Hepatic stellate cell (primary cell): ENCODE data around the gene HOXC10.

Experiments used
- DNase-seq: peaks from one replicate; pipeline ENCODE4 v3.0.0; 2011; ENCODE audit warnings: low spot score

The HOXC10 gene

DNA sequence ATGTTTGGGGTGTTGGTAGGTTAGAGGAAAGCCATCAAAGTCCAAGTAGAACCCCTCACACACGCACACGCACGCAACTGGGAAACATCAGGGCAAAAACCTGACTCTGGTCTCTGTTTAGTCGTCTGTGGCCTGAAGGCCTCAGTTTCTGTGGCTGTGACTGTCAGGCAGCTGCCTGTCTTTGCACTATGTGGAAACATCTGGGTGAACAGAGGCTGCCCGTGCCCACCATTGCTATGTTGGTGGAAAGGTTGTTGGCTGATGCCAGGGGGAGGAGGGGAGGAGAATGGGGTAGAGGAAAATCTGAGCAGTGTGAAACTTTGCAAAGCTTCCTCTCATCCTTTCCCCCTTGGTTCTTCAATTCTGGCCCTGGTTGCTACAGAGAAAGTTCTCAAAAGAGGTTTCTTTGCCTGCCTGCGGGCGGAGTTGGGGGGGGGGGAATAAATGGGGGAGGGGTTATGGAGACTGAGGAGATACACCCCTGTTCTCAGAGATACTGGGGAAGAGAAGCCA, 7.5 kb downstream of the HOXC10 start:
- no peak for DNase-seq

DNA sequence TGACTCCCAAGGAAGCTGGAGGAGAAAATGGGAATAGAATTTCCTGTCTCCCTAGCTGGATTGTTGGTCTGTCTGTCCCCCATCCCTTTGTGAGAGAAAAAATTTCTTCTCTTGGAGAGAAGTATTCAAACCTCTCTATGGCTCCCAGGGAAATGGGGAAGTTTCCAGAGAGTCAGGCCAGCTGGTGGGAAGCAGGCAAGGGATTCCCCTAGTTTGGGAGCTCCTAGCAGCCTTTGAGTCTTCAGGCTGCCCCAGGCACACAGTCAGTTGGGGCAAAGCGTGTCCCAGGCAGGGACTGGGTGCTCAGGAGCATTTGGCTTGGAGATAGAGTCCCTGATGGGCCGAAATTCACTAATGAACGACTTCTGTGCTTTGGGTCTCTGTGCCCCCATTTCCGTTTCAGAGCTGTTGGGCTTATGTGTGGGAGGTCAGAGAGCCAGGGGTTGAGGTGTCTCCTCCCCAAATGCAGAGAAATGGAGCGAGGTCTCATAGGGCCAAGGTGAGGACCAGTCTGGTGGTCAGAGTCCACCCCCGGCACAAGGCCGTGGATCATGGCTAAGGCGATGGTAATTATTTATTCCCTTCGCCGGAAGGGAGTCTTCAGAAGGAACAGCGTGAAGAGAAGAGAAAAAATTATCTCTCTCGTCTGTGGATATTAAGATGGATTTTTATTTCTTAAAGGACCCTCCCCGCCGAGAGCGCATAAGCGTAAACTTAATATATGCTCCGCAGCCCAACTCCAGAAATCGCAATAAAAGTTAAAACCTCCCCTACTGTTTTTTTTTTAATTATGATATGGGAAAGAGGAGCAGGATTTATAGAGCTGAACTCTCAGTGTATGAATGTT, 8.4 kb downstream of the HOXC10 start:
- DNase-seq, result no peak

DNA sequence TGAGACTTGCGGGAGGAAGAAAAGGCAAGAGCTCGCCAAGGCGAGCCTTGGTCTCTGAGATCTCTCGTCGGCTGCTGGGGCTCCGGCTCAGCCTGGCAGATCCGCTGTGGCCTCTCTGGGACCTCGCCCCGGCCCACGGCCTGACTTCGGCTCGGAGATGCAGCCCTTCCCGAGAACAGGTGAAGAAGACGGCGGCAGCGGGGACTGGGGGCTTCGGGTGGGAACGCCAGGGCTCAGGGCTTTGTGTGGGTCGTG, 9.0 kb downstream of the HOXC10 start:
- no peak for DNase-seq

DNA sequence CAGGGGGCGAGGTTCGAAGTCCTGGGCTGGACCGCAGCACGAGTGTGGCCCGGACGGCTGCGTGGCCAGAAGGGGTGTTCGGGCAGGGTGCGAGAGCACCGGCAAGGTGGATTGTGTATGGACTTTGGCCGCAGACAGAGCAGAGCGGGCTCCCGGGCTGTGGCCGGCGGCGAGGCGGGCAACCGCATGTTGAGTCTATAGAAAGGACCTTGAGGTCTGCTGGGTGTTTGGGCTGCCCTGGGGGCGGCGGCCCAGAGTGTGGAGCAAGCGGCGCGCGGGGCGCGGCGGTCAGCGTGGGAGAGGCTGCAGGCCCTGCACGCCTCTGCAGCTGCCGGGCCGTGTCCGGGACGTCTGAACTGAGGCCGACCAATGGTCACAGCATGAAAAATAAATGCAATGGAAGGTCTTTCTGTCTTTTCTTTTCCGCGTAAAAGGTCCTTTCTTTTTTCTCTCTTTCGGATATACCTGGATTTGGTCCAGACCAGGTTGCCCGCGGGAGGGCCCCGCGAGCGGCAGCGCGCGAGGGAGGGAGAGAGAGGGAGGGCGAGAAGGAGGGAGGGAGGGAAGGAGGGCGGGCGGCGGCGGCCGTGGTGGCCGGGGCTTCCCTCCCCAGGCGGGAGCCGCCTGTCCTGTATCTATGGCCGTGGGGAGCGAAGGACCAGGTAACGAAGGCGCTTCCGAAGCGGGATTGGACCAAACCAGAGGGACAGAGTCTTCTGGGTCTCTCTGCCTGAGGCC, 9.5 kb downstream of the HOXC10 start:
- no peak for DNase-seq

DNA sequence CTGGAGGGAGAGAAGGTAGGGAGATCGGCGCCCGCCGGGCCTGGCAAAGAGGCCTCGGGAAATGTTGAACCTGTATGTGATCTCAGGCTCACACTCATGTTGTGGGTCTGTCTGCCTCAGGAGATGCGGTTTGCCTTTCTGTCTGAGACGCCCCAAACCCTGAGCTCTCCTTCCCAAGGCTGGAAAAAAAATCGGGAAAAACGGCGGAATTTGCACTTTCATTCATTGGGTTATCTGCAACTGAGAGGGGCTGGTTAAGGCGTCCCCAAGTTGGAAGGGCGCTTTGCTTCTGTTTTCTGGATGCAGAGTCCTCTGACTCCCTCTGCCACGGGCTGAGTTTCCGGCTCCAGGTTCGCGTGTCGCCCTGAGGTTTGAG, 10.0 kb downstream of the HOXC10 start:
- no peak for DNase-seq

DNA sequence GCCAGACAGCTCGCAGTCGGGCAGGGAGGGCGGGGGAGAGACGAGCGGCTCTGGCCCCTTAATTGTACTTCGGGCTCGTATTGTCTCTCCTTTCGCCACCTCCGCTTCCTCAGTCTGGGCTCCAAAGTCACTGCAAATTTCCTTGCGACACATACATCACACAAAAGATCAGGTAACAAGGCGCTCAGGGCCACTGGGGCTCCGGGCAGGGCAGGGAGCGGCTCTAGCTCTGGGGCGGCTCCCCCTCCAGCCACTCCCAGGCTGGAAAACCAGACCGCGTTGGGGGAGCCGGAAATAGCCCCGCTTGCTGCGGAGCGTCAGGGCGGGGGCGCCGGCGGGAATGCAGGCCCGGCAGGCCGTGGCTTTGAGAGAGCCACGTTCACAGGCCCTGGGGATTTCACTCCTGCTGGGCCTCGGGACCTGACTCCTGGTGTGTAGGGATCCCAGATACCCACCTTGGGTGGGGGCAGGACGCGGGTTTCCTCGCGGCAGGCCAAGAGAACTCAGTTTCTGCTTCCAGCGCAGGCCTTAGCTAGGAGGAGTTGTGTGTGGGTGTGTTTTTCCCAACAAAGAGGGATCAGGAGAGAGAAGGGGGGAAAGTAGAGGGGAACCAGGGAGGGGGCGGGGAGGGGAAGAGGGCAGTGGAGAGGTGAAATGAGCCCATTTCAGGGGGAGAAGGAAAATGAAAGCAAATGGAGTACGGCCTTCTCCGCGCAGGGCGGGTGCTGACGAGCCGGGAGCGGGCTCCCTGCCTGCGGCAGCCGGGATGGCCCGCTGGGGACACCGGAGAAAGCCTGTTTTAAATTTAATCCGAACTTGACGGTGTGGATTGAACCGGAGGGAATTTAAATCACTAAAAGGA, 10.7 kb downstream of the HOXC10 start:
- DNase-seq, result peak; percentile 70

DNA sequence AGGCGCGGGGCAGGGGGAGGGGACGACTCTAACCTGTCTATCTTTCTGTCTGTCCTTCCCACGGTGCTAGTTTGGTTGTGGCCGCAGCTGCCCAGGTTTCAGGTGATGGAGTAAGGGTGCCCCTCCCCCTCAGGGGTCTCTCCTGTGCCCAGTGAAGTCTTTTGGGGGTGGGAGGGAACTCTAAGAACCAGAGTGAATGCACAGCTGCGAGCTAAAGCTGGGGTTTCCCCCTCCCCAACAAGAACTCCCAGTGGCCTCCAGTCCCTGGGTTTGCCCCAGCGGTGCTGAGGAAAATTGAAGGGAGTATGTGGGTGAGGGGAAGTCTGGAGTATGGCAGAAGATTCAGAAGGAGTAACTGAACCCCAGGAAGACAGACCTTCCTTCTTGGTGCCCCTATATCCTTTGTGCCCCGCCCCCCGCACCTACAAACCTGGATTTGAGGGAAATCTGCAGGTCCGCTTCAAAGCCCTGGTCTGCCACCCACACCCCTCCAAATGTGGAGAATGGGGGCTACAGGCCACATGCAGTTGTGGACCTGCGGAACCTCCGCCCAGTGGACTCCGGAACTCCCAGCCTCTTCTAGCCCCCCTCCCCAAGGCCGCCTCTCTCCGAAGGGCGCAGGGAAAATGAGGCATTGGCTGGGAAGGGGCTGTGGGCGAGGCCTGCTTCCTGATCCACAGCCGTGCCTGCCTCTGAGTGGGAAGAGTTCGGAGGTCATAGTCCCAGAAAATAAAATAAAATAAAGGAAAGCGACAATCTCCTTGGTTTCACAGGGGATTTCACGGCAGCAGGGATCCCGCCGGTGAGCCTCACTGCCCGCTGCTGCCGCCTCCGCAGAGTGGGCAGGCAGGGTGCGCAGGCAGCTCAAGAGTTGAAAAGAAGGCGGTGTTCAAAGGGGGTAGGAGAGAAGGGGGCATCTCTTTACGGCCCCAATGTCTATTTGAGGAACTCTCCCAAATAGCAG, 11.6 kb downstream of the HOXC10 start:
- no peak for DNase-seq

DNA sequence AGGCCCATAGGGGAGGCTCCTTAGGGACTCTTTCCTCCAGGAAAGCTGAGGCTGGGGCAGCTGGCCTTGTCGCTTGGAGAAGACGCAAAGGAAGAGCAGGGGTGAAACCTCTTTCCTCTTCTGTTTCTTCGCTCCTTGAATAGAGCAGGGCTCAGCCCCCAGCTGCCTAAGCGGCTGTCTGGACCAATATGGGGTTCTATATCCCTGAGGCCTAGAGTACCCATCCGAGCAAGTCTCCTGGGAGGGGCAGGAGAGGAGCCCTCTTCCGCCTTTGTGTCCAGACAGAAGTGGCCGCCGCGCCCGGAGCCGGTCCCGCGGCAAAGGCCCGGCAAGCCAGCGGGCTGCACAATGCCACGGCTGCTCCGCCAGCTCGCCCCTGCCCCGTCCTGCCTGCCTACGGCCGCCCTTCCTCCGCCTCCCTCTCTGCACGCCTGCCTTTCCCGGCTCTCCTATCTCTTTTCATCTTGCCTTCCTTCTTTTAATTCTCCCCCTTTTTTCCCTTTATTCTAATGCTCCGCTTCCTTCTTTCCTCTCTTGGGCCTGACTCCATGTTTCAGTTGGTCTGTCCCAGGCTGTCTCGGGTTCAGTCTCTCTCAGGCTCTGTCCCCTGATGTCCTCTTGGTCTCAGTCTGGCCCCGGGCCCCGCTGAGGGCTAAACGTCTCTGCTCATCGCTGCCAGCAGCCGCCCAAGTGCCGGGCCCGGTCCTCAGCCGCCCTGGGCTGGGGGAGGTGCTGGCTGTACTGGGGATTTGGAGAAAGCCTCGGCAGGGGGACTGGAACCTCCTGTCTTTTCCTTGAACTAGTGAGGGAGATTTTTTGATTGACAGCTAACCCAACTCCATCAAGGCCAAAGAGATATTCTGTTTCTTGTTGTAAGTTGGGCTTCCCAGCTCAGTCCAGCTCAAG, 12.5 kb downstream of the HOXC10 start:
- DNase-seq, result no peak

DNA sequence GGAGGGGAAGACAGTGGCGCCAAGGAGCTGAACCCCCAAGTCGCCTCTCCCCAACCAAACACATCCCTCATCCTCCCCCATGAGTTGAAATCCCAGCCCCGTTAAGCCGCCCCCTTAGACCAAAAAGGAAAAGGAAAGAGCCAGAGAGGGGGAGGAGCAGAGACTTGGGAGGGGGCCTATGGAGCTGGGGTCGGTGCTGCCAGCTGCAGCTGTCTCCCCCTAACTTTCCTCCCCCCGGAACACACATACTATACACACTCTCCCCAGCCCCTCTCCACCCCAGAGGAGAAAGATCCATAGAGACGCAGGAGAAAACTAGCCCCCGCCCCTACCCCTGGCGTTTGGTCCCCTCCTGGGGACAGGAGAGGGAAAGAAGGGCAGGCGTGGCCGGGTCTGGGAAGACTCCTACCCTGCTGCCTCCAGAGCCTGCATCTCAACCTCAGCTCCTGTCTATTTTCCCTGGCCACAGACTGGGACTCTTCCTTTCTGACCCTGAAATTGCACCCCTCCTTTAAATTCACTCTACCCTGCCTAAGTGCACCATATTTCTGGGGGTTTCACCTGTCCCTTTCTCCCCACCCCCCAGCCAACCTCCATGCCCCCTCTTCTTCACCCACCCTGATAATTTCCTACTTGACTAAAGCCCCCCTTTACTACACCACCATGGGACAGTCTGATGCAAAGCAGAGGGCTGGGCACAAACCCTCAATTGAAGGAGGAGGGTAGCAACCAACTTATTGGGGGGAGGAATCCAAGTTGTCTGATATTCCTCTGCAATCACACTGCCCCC, 13.4 kb downstream of the HOXC10 start:
- no peak for DNase-seq

DNA sequence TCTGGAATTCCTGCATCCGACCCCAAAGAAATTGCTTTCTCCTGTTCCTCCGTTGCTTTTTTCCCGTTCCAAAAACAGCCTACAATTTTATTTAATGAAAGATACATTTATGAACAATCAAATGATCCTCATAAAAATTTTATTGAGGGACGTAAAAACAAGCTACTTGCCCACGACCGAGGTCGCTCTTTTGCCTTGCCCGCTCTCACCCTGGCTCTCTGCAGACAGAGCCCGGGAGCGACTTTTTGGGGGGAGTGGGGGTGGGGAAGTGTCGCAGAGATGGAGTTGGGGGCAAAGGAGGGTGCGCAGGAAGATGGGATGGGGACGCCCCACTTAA, 13.9 kb downstream of the HOXC10 start:
- no peak for DNase-seq

DNA sequence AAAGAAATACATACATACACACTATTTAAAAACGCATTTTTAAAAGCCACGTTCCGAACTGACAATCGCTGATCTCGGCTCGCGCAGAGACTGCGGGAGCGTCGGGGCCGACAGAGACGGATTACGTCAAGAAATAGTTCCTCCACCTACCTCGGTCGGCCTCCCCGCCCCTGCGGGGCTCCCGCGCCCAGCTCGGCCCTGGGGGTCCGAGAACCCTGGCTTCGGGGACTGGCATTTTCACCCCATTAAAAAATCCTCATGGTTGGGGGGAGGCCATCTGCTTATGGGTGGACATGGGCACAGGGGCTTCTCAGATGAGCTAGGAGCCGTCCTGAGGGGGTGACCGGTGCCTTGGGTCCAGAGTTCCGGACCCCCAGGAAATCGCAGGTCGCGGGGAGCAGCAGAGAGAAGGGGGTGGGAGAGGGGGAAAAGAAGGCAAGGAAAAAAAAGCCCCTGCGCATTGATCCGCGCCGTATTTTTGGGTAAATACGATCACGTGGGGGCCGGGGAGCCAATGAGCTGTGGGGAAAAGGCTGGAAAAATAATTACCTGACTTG, 14.7 kb downstream of the HOXC10 start:
- DNase-seq, result peak; percentile 53

DNA sequence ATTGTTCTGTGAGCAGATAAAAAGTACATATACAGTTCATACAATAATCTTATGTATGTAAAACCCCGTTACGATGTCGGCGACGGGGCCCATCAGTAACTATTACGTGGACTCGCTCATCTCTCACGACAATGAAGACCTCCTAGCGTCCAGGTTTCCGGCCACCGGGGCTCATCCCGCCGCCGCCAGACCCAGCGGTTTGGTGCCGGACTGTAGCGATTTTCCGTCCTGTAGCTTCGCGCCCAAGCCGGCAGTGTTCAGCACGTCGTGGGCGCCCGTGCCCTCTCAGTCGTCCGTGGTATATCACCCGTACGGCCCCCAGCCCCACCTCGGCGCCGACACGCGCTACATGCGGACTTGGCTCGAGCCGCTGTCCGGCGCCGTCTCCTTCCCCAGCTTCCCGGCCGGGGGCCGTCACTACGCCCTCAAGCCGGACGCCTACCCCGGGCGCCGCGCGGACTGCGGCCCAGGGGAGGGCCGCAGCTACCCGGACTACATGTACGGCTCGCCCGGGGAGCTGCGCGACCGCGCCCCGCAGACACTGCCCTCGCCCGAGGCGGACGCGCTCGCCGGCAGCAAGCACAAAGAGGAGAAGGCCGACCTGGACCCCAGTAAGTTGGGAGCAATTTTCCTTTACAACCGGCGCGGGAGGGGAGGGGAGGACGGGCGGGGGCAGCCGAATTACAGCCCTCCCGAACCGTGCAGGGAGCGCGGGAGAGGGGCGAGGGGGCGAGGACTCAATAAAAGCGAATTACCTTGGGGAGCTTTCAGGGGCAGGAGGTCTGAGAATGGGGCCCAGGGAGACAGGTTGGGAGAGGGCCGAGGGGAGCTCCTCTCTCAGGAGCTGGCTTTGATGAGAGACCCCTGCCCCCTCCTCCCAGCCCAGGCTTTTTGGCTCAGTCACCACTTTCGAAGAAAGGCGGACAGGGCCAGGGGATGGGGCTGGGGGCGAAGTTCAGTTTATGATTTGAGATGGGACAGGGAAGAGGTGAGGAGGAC, 15.5 kb downstream of the HOXC10 start, which contains the start of gene HOXC9:
Gene HOXC9 (plus strand): TSS at position 46 of the 999 bp plus-strand sequence. CDS start 28 bp downstream, at position 74.
- DNase-seq, result no peak

DNA sequence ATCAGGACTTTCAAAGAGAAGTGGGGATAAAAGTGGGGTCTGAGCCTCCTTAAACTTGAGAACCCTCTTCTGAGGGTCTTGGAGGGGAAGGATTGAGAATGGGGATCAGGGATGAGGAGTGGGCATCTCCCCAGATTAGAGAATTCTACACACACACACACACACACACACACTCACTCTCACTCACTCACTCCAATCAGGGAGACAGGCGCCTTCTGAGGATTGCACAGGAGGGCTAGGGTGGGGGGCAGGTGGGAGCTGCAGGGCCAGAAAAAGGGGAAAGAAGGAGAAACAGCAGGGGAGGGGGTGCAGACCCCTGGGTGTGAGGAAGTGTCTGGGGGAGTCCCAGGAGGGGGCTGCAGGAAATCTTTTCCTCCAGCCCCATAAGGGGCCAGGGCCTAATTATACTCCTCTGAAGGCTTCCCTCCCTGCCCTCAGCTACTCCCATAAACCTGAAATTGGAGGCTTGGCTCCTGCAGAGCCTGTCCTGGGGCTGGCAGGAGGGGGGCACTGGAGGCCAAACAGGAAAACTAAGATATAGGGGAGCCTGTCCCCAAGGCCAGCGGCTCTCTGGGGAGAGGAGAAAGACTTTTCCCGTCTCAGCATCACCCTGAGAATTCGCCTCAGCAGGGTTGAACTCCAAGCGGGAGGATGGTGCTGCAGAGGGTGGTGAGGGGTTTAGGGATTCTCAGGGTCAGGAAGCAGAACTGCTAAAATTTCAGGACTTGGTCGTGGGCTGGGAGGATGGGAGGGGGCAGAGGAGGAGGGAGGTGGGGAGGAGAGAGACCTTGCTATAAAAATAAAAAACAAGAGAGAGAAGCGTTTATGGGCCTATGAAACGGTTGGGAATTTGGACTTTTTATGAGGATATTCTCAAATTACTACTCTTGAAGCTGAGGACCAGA, 16.6 kb downstream of the HOXC10 start:
- no peak for DNase-seq

DNA sequence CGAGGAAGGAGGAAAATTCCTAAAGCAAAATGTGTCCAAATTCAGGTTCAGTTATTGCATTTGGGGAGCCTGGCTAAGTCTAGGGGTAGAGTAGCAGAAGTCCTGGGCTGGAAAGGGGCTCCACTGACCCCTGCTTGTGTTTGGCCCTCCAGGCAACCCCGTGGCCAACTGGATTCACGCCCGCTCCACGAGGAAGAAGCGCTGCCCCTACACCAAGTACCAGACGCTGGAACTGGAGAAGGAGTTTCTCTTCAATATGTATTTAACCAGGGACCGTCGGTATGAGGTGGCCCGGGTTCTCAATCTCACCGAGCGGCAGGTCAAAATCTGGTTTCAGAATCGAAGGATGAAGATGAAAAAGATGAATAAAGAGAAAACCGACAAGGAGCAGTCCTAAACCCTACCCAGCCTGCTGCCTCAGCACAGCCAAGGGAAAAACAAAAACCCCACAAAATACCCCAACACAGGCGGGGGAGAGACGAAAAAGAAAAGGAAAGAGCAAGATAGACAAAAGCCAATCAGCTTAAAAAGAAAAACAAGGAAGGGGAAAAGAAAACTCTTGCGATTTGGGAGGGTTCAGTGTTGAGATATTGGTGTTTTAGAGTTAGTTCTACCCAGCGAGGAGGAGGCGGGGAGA, 17.4 kb downstream of the HOXC10 start:
- DNase-seq, result no peak

DNA sequence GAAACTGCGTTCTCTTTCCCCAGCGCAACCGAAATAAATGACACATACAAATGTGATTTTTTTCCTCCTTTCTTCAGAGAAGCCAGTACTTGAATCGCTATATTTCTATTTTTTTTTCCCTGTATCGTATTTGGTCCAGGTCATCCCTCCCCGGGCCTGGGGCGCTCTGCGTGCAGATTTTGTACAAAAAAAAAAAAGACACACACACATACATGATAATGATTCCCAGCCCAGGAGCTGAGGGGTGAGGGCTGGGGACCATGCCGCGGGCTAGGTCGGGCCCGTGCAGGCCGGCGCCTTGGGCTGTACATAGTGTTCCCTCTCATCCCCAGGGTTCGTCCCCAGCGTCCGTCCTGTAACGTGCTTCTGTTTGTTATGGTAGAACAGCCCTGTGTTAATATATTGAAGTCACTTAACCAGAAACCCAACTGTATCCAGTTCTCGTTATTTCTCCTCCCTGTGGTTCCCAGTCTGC, 18.0 kb downstream of the HOXC10 start:
- no peak for DNase-seq

DNA sequence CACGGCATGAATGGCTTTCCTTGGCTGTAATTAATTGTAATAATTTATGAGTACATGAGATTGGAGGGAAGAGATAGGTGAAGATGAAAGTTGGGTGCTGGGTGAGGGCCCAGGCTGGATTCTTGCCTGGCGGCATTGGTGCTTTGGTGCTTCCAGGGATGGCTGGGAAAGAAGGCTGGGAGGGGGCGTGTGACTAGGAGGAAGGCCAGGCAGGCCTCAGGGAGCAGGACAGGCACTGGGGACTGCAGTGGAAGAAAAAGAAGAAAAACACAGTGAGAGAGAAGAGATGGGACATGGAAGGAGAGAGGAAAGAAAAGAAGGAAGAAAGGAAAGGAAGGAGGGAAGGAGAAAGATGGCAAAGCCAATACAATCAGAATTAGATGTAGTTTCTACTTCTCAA, 18.7 kb downstream of the HOXC10 start:
- no peak for DNase-seq
